CD14-positive monocyte (primary cell): ENCODE results near the gene RHOT2. TPM values are rescaled to one million over a fixed set of nuclear protein-coding genes. Genes with fewer than 3 reads are reported as not detected.

Source experiments
- DNase-seq, 3 donors: peaks; one replicate each; pipeline ENCODE4 v3.0.0-alpha.2; 2011 to 2022
- H2AFZ ChIP-seq: 2 replicates; pipeline ENCODE4 v1.6.0; 2012; ENCODE audit warnings: mild to moderate bottlenecking, low read depth, low read length, inconsistent platforms; ENCODE audit not compliant: insufficient read depth, poor library complexity, severe bottlenecking
- H3K27ac ChIP-seq, 2 donors: 1 replicate in 1 of 2; 2 replicates in 1 of 2; pipeline ENCODE4 v1.5.1; 2012 to 2013; ENCODE audit warnings: low read length in 2 of 2, control low read depth in 1 of 2, inconsistent platforms in 1 of 2, low read depth in 1 of 2, mild to moderate bottlenecking in 1 of 2
- H3K27me3 ChIP-seq, 2 donors: one replicate each; pipeline versions ENCODE4 v1.6.0 to v1.6.1; 2011 to 2013; ENCODE audit warnings: low read length in 2 of 2; ENCODE audit not compliant: control insufficient read depth in 2 of 2, insufficient read depth in 2 of 2
- H3K36me3 ChIP-seq, 2 donors: replicated peaks in 1 of 2; 1 replicate in 1 of 2; 2 replicates in 1 of 2; pipeline versions ENCODE4 v1.5.1 to v1.6.1; 2012 to 2013; ENCODE audit warnings: low read length in 2 of 2, control low read depth in 1 of 2, inconsistent platforms in 1 of 2, mild to moderate bottlenecking in 1 of 2; ENCODE audit not compliant: insufficient read depth in 2 of 2, control insufficient read depth in 1 of 2
- H3K4me1 ChIP-seq, 2 donors: 1 replicate in 1 of 2; 2 replicates in 1 of 2; pipeline versions ENCODE4 v1.5.1 to v1.6.1; 2012 to 2013; ENCODE audit warnings: low read length in 2 of 2, control low read depth in 1 of 2, inconsistent platforms in 1 of 2, mild to moderate bottlenecking in 1 of 2, moderate library complexity in 1 of 2; ENCODE audit not compliant: insufficient read depth in 2 of 2, control insufficient read depth in 1 of 2
- H3K4me2 ChIP-seq: replicated peaks from 2 replicates; pipeline ENCODE3; 2012; ENCODE audit warnings: low read length, moderate library complexity, mild to moderate bottlenecking; ENCODE audit not compliant: poor library complexity, severe bottlenecking; ENCODE audit errors: extremely low read depth
- H3K4me3 ChIP-seq, 3 experiments: fragments of 200-600 bp in 1 of 3; sonication (generic) in 1 of 3; replicated peaks in 1 of 3; 1 replicate in 2 of 3; 2 replicates in 1 of 3; pipeline ENCODE4 v1.5.1; 2011 to 2013; ENCODE audit warnings: low read length in 3 of 3, mild to moderate bottlenecking in 3 of 3, control low read depth in 2 of 3, low read depth in 2 of 3, inconsistent platforms in 1 of 3, moderate library complexity in 1 of 3
- H3K79me2 ChIP-seq: 2 replicates; pipeline ENCODE4 v1.6.0; 2012; ENCODE audit warnings: mild to moderate bottlenecking, control low read depth, inconsistent platforms, low read length, moderate library complexity; ENCODE audit not compliant: insufficient read depth
- H3K9ac ChIP-seq: 2 replicates; pipeline ENCODE4 v1.6.0; 2017; ENCODE audit warnings: low read length, mild to moderate bottlenecking; ENCODE audit not compliant: insufficient read depth, poor library complexity, severe bottlenecking
- H3K9me3 ChIP-seq, 2 donors: replicated peaks in 1 of 2; 1 replicate in 1 of 2; 2 replicates in 1 of 2; pipeline versions ENCODE4 v1.5.1 to v1.6.1; 2012 to 2013; ENCODE audit warnings: low read length in 2 of 2, control low read depth in 1 of 2; ENCODE audit not compliant: control insufficient read depth in 1 of 2, insufficient read depth in 1 of 2
- H4K20me1 ChIP-seq: 2 replicates; pipeline ENCODE4 v1.6.0; 2012; ENCODE audit warnings: mild to moderate bottlenecking, low read length, control low read depth, moderate library complexity; ENCODE audit not compliant: insufficient read depth
- H3K27ac Mint-ChIP-seq, 7 donors: one replicate each; pipeline ENCODE4 v1.8.0; 2020; ENCODE audit warnings: mild to moderate bottlenecking in 7 of 7, mixed read lengths in 7 of 7, moderate library complexity in 6 of 7, inconsistent platforms in 2 of 7
- H3K27me3 Mint-ChIP-seq, 3 donors: one replicate each; pipeline ENCODE4 v1.8.0; 2021 to 2022; ENCODE audit warnings: low read depth in 3 of 3, mild to moderate bottlenecking in 3 of 3, mixed read lengths in 3 of 3, moderate library complexity in 3 of 3, inconsistent platforms in 1 of 3
- H3K36me3 Mint-ChIP-seq, 2 donors: one replicate each; pipeline ENCODE4 v1.8.0; 2020; ENCODE audit warnings: mixed read lengths in 2 of 2, inconsistent platforms in 1 of 2, mild to moderate bottlenecking in 1 of 2
- H3K4me1 Mint-ChIP-seq: one replicate; pipeline ENCODE4 v1.8.0; 2020; ENCODE audit warnings: mild to moderate bottlenecking, mixed read lengths
- H3K4me3 Mint-ChIP-seq, 2 donors: one replicate each; pipeline ENCODE4 v1.8.0; 2020; ENCODE audit warnings: mild to moderate bottlenecking in 2 of 2, mixed read lengths in 2 of 2, moderate library complexity in 1 of 2
- H3K9me3 Mint-ChIP-seq, 7 donors: one replicate each; pipeline ENCODE4 v1.8.0; 2020 to 2022; ENCODE audit warnings: mixed read lengths in 7 of 7, mild to moderate bottlenecking in 6 of 7, moderate library complexity in 6 of 7, inconsistent platforms in 2 of 7
- WGBS: methylation state at CpG from one replicate; pipeline ENCODE4 v1.1.5; 2013; ENCODE audit warnings: missing lambda C conversion rate; ENCODE audit not compliant: insufficient coverage; 5-methylcytosine and 5-hydroxymethylcytosine counted together
- intact Hi-C, 2 donors: fragments of 100-400 bp; cut with micrococcal nuclease; formaldehyde crosslinking; loops; one replicate each; pipeline versions ENCODE4 v1.15.0 to v1.15.1; 2023
- polyA plus RNA-seq, 3 donors: library from polyadenylated mRNA; depleted of rRNA in 1 of 3; unstranded in 2 of 3; stranded (reverse) in 1 of 3; fragments of 300-500 nt in 2 of 3; fragments of >200 nt in 1 of 3; fragmentation: Illumina TruSeq in 2 of 3; gene quantifications; 1 replicate in 2 of 3; 2 replicates in 1 of 3; pipeline ENCODE4 v1.2.3, GENCODE V29; 2012 to 2021
- TF ChIP-seq, protein P1 (sequence below): fragments of 200-600 bp; IDR thresholded peaks from one replicate; pipeline ENCODE4 v1.8.0; 2022; ENCODE audit warnings: antibody characterized with exemption, mild to moderate bottlenecking

Gene RHOT2
- polyA plus RNA-seq, 3 donors = 25.4 to 276 (median 26.3) TPM

DNA sequence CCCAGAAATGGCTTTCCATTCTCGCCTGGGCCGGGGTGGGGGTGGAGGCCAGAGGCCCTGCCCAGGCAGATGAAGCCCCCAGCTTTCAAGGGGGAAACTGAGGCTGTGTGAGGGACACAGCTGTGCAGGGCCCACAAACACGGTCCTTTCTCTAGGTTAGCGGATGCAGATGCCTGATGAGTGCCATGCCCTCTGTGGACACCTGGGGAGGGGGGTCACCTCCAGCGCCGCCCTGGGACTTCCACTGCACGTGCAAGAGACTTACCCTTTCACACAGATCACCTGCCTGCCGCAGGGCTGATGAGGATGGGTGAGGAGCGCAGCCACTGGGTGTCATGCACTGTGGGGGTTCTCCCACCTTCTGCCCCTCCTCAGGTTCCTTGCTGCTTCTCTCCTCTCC is 50.5 kb downstream of the RHOT2 start:
- WGBS = 97% methylated on average over 4 of the region's 9 CpGs
- no peak overlapping the region for H3K4me2 ChIP-seq
- peaks cover 18% of the 10 kb centered on the region for H4K20me1 ChIP-seq
- Mint-ChIP-seq H3K27ac (no peak overlapping the region), H3K36me3 (peaks cover 5 to 7% of the 10 kb centered on the region in 2 donors), H3K9me3 (peaks cover 0 to 4% (median 0%) of the 10 kb centered on the region in 7 donors), H3K4me3 (peak overlapping the region in 1 of 2 donors; percentile 20), H3K4me1 (peaks cover 19% of the 10 kb centered on the region), H3K27me3 (peaks cover 45 to 62% (median 46%) of the 10 kb centered on the region in 3 donors)
- H3K36me3 ChIP-seq = no peaks in the 10 kb centered on the region
- H3K9ac ChIP-seq = no peak overlapping the region
- no peak overlapping the region for H2AFZ ChIP-seq
- no peak overlapping the region for H3K4me3 ChIP-seq
- peaks cover 32 to 48% of the 10 kb centered on the region in 2 donors for H3K4me1 ChIP-seq
- H3K27ac ChIP-seq = no peak overlapping the region
- H3K27me3 ChIP-seq = peaks cover 11 to 58% of the 10 kb centered on the region in 2 donors
- no peaks in the 10 kb centered on the region for H3K79me2 ChIP-seq
- DNase-seq = no peak
- H3K9me3 ChIP-seq = peaks cover 4 to 9% of the 10 kb centered on the region in 2 donors
- TF ChIP-seq, protein P1, sequence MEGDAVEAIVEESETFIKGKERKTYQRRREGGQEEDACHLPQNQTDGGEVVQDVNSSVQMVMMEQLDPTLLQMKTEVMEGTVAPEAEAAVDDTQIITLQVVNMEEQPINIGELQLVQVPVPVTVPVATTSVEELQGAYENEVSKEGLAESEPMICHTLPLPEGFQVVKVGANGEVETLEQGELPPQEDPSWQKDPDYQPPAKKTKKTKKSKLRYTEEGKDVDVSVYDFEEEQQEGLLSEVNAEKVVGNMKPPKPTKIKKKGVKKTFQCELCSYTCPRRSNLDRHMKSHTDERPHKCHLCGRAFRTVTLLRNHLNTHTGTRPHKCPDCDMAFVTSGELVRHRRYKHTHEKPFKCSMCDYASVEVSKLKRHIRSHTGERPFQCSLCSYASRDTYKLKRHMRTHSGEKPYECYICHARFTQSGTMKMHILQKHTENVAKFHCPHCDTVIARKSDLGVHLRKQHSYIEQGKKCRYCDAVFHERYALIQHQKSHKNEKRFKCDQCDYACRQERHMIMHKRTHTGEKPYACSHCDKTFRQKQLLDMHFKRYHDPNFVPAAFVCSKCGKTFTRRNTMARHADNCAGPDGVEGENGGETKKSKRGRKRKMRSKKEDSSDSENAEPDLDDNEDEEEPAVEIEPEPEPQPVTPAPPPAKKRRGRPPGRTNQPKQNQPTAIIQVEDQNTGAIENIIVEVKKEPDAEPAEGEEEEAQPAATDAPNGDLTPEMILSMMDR = no peak
- intact Hi-C loops = no loop called here

DNA sequence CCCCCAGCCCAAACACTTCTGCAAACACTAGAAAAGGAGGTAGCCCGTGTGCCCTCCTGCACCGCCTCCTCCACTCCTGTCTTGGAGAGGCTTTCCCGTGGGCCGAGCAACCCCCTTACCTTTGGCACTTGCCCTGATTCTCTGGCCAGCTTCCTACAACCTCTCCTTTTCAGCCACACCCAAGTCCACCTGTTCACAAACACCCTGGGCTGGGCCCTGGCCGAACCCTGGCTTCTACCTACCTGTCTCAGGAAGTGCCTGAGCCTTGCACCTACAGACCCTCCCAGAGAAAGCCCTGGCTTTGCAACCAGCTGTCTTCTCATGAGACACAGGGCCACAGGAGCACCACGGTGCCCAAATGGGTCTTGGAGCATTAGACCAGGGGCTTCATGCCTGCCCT is 51.0 kb downstream of the RHOT2 start:
- WGBS = 95% methylated on average over 5 of the region's 6 CpGs
- H3K4me1 ChIP-seq = peaks cover 32 to 48% of the 10 kb centered on the region in 2 donors

More for the DNA sequence above, 51.0 kb downstream of the RHOT2 start:
- Mint-ChIP-seq H3K9me3 (peaks cover 0 to 3% (median 0%) of the 10 kb centered on the region in 7 donors), H3K36me3 (peaks cover 5 to 7% of the 10 kb centered on the region in 2 donors), H3K27ac (no peak overlapping the region), H3K4me1 (peaks cover 19% of the 10 kb centered on the region), H3K4me3 (peak overlapping the region in 1 of 2 donors; percentile 87), H3K27me3 (peaks cover 40 to 57% (median 43%) of the 10 kb centered on the region in 3 donors)
- Histone ChIP-seq H3K9me3 (peaks cover 4 to 9% of the 10 kb centered on the region in 2 donors), H3K79me2 (no peaks in the 10 kb centered on the region), H3K27ac (no peak overlapping the region), H3K4me2 (no peak overlapping the region), H3K4me3 (no peak overlapping the region), H2AFZ (no peak overlapping the region), H3K36me3 (no peaks in the 10 kb centered on the region), H4K20me1 (peaks cover 20% of the 10 kb centered on the region), H3K9ac (no peak overlapping the region), H3K27me3 (peaks cover 11 to 53% of the 10 kb centered on the region in 2 donors)
- intact Hi-C loops = no loop called here
- no peak for DNase-seq
- TF ChIP-seq, protein P1 = no peak
